K562 (cell line): ENCODE data around the gene FOXJ1. TPM values are rescaled to one million over a fixed set of nuclear protein-coding genes. Genes with fewer than 3 reads are reported as not detected.

Experiments used
- CBX3 ChIP-seq, 2 experiments: IDR thresholded peaks; 1 replicate in 1 of 2; 2 replicates in 1 of 2; pipeline ENCODE4 v1.6.1; 2012; ENCODE audit warnings: inconsistent platforms in 2 of 2, low read length in 2 of 2, borderline replicate concordance in 1 of 2, control low read depth in 1 of 2
- ESRRB ChIP-seq: fragments of 250-450 bp; sonication (Bioruptor Pico); IDR thresholded peaks from 2 replicates; pipeline ENCODE4 v1.5.0; 2020; ENCODE audit warnings: mild to moderate bottlenecking, moderate library complexity, borderline replicate concordance
- FOS ChIP-seq: IDR thresholded peaks from 3 replicates; pipeline ENCODE4 v1.6.1; 2011; ENCODE audit not compliant: insufficient read length; ENCODE audit errors: extremely low read depth
- GTF2E2 ChIP-seq: fragments of 200-800 bp; sonication (Bioruptor generic); IDR thresholded peaks from 2 replicates; pipeline ENCODE4 v1.6.1; 2016; ENCODE audit warnings: missing genetic modification characterization, missing compliant biosample characterization
- HLTF ChIP-seq: fragments of 450-650 bp; IDR thresholded peaks from 2 replicates; pipeline ENCODE4 v1.6.1; 2016
- MBD1 ChIP-seq: fragments of 250-450 bp; sonication (Bioruptor Pico); IDR thresholded peaks from 2 replicates; pipeline ENCODE4 v1.8.0; 2022; ENCODE audit warnings: inconsistent platforms
- MECOM ChIP-seq: fragments of 250-450 bp; sonication (Bioruptor Pico); IDR thresholded peaks from 2 replicates; pipeline ENCODE4 v1.8.0; 2022; ENCODE audit warnings: inconsistent platforms
- MYNN ChIP-seq, 2 experiments: sonication (generic); formaldehyde crosslinking in 1 of 2; IDR thresholded peaks; 2 replicates each; pipeline versions ENCODE4 v1.5.0 to v1.6.1; 2016 to 2020; ENCODE audit warnings: antibody characterized with exemption in 1 of 2, missing genetic modification reagents in 1 of 2
- PATZ1 ChIP-seq: fragments of 250-450 bp; sonication (Bioruptor Pico); IDR thresholded peaks from 2 replicates; pipeline ENCODE4 v1.5.0; 2020; ENCODE audit warnings: mild to moderate bottlenecking, borderline replicate concordance
- RBBP5 ChIP-seq: fragments of 200-600 bp; sonication (generic); IDR thresholded peaks from 2 replicates; pipeline ENCODE4 v1.6.1; 2012; ENCODE audit warnings: borderline replicate concordance, mild to moderate bottlenecking, low read length, control low read depth, inconsistent platforms; ENCODE audit not compliant: insufficient read depth, poor library complexity, severe bottlenecking
- SIX5 ChIP-seq, 2 experiments: IDR thresholded peaks; 2 replicates each; pipeline ENCODE4 v1.6.1; 2011; ENCODE audit warnings: low read length in 2 of 2, borderline replicate concordance in 1 of 2, low read depth in 1 of 2, mild to moderate bottlenecking in 1 of 2, moderate library complexity in 1 of 2; ENCODE audit not compliant: insufficient read depth in 1 of 2
- ZNF384 ChIP-seq: IDR thresholded peaks from 2 replicates; pipeline ENCODE4 v1.6.1; 2012; ENCODE audit warnings: low read depth, low read length, improper control_type of control experiment
- polyA plus RNA-seq, 8 experiments: library from polyadenylated mRNA; depleted of rRNA in 4 of 8; stranded (reverse) in 5 of 8; unstranded in 3 of 8; fragments of >200 nt; fragmentation: Nextera tagmentation in 2 of 8; fragmentation: Illumina TruSeq in 1 of 8; extraction: Ambion mirVana in 2 of 8; extraction: Trizol in 1 of 8; gene quantifications; 2 replicates each; pipeline versions ENCODE4 v1.2.1 to v1.2.3, GENCODE V29; 2011 to 2014; ENCODE audit warnings: inconsistent platforms in 1 of 8, missing spikeins in 1 of 8
- total RNA-seq, 7 experiments: library from RNA; depleted of rRNA in 6 of 7; stranded (reverse); fragments of >200 nt in 6 of 7; fragmentation: Illumina TruSeq in 2 of 7; extraction: Trizol in 2 of 7; gene quantifications; 2 replicates each; pipeline versions ENCODE4 v1.2.1 to v1.2.3, GENCODE V29; 2011 to 2021; ENCODE audit warnings: low replicate concordance in 1 of 7
- TF ChIP-seq, protein P1 (sequence below): fragments of 250-450 bp; sonication (Bioruptor Pico); IDR thresholded peaks from 2 replicates; pipeline ENCODE4 v1.4.0; 2020; ENCODE audit warnings: borderline replicate concordance
- TF ChIP-seq, protein P2 (sequence below): sonication (generic); formaldehyde crosslinking; IDR thresholded peaks from 2 replicates; pipeline ENCODE4 v1.8.1; 2023; ENCODE audit warnings: mild to moderate bottlenecking, missing genetic modification reagents
- TF ChIP-seq, protein P3 (sequence below): fragments of 250-450 bp; sonication (Bioruptor Pico); IDR thresholded peaks from 2 replicates; pipeline ENCODE4 v1.9.0; 2021; ENCODE audit warnings: mild to moderate bottlenecking, inconsistent platforms

Gene FOXJ1
- total and polyA plus RNA-seq, 9 of the 15 experiments (the other 6 are each of a cell fraction or from before 2014, with no cell fraction given) = 0.07 TPM; not detected in 8

GRCh38 chr17:76182016-76182764 is 41.1 kb upstream of the FOXJ1 start (continued):
- TF ChIP-seq MBD1 (CRISPR knock-in tag) = no peak
- no peak for TF ChIP-seq SIX5 (IDR thresholded peaks at IDR 0.05; ENCODE audit: borderline replicate concordance in 1 of 2, insufficient read depth in 1 of 2, low read depth in 1 of 2, low read length in 2 of 2)
- no peak for TF ChIP-seq FOS
- TF ChIP-seq, protein P1, sequence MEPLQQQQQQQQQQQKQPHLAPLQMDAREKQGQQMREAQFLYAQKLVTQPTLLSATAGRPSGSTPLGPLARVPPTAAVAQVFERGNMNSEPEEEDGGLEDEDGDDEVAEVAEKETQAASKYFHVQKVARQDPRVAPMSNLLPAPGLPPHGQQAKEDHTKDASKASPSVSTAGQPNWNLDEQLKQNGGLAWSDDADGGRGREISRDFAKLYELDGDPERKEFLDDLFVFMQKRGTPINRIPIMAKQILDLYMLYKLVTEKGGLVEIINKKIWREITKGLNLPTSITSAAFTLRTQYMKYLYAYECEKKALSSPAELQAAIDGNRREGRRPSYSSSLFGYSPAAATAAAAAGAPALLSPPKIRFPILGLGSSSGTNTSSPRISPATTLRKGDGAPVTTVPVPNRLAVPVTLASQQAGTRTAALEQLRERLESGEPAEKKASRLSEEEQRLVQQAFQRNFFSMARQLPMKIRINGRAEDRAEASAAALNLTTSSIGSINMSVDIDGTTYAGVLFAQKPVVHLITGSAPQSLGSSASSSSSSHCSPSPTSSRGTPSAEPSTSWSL (CRISPR knock-in tag) = no peak
- peak; percentile 81 for TF ChIP-seq MYNN (IDR thresholded peaks at IDR 0.05)
- no peak for TF ChIP-seq MYNN (CRISPR knock-in tag; IDR thresholded peaks at IDR 0.05)
- TF ChIP-seq, protein P2, sequence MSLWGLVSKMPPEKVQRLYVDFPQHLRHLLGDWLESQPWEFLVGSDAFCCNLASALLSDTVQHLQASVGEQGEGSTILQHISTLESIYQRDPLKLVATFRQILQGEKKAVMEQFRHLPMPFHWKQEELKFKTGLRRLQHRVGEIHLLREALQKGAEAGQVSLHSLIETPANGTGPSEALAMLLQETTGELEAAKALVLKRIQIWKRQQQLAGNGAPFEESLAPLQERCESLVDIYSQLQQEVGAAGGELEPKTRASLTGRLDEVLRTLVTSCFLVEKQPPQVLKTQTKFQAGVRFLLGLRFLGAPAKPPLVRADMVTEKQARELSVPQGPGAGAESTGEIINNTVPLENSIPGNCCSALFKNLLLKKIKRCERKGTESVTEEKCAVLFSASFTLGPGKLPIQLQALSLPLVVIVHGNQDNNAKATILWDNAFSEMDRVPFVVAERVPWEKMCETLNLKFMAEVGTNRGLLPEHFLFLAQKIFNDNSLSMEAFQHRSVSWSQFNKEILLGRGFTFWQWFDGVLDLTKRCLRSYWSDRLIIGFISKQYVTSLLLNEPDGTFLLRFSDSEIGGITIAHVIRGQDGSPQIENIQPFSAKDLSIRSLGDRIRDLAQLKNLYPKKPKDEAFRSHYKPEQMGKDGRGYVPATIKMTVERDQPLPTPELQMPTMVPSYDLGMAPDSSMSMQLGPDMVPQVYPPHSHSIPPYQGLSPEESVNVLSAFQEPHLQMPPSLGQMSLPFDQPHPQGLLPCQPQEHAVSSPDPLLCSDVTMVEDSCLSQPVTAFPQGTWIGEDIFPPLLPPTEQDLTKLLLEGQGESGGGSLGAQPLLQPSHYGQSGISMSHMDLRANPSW = no peak
- peak; percentile 37; the same call in 1 of the 2 replicates for TF ChIP-seq ZNF384
- TF ChIP-seq, protein P3, sequence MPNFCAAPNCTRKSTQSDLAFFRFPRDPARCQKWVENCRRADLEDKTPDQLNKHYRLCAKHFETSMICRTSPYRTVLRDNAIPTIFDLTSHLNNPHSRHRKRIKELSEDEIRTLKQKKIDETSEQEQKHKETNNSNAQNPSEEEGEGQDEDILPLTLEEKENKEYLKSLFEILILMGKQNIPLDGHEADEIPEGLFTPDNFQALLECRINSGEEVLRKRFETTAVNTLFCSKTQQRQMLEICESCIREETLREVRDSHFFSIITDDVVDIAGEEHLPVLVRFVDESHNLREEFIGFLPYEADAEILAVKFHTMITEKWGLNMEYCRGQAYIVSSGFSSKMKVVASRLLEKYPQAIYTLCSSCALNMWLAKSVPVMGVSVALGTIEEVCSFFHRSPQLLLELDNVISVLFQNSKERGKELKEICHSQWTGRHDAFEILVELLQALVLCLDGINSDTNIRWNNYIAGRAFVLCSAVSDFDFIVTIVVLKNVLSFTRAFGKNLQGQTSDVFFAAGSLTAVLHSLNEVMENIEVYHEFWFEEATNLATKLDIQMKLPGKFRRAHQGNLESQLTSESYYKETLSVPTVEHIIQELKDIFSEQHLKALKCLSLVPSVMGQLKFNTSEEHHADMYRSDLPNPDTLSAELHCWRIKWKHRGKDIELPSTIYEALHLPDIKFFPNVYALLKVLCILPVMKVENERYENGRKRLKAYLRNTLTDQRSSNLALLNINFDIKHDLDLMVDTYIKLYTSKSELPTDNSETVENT (CRISPR knock-in tag) = no peak
- no peak for TF ChIP-seq HLTF
- no peak for TF ChIP-seq GTF2E2 (tag)
- no peak for TF ChIP-seq ESRRB (CRISPR knock-in tag)
- no peak for TF ChIP-seq MECOM (CRISPR knock-in tag)
- no peak for TF ChIP-seq PATZ1 (CRISPR knock-in tag)
- TF ChIP-seq RBBP5 = no peak
- peak in 1 of 2 experiments; percentile 78; a peak in 1 of 3 replicates for TF ChIP-seq CBX3 (IDR thresholded peaks at IDR 0.05; ENCODE audit: borderline replicate concordance in 1 of 2, low read length in 2 of 2)
